Measurements from ENCODE around the gene DNM3.

Gene DNM3

DNA sequence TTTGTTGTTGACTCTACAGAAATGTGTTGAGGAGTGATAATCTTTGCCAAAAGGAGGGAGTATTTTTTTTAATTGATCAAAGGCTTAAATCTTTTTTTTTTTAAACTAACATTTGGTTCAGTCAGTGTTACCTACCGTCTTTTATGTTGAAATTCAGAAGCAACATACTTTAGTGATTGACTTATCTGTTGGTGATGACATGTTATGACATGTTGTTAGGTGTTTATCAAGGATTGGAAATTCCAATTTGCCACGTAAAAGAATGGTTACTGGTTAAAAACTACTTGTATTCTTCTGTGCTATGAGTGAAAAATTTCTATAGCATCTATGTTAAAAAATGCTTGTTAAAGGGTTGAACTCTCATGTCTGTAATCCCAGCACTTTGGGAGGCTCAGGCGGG, 61.2 kb downstream of the DNM3 start (continued):
- TF ChIP-seq, protein P1, sequence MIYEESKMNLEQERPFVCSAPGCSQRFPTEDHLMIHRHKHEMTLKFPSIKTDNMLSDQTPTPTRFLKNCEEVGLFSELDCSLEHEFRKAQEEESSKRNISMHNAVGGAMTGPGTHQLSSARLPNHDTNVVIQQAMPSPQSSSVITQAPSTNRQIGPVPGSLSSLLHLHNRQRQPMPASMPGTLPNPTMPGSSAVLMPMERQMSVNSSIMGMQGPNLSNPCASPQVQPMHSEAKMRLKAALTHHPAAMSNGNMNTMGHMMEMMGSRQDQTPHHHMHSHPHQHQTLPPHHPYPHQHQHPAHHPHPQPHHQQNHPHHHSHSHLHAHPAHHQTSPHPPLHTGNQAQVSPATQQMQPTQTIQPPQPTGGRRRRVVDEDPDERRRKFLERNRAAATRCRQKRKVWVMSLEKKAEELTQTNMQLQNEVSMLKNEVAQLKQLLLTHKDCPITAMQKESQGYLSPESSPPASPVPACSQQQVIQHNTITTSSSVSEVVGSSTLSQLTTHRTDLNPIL (CRISPR knock-in tag; IDR thresholded peaks at IDR 0.05; ENCODE audit: low read depth) = no peak
- no peak for TF ChIP-seq RARB (CRISPR knock-in tag; IDR thresholded peaks at IDR 0.05)
- TF ChIP-seq ZFP3 (CRISPR knock-in tag; IDR thresholded peaks at IDR 0.05) = no peak

DNA sequence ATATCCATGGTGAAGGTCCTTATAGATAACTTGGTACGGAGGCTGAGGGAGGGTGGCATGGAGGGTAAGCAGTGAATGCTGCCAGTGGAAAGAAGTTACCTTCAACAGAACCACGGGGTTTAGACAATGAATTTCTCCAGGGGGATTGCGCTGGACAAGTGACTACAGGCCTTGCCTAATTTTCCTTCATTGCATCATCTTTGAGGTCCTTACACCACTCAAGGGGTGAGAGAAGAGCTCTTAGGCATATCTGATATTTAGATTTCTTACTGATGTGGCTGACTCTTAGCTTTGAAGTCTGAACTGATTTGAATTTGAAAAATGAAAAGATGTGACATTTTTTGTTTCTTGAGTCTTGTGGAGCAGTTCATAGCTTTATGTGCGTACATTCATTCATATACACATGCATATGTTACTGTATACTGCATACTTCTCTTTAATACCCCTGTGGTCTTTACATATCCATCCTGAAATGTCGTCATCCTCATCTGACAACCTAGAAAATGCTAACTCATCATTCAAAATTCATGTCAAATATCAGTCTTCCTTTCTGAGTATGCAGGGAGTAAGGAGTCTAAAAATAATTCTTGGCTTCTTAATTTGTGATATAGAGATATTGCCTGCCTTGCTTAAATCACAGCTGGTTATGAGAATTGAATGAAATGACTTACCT, 63.6 kb downstream of the DNM3 start:
- ATAC-seq = no peak
- TF ChIP-seq SNAI2 (CRISPR knock-in tag; IDR thresholded peaks at IDR 0.05) = no peak
- no peak for TF ChIP-seq ZFP30 (CRISPR knock-in tag; IDR thresholded peaks at IDR 0.05)
- TF ChIP-seq, protein P2, sequence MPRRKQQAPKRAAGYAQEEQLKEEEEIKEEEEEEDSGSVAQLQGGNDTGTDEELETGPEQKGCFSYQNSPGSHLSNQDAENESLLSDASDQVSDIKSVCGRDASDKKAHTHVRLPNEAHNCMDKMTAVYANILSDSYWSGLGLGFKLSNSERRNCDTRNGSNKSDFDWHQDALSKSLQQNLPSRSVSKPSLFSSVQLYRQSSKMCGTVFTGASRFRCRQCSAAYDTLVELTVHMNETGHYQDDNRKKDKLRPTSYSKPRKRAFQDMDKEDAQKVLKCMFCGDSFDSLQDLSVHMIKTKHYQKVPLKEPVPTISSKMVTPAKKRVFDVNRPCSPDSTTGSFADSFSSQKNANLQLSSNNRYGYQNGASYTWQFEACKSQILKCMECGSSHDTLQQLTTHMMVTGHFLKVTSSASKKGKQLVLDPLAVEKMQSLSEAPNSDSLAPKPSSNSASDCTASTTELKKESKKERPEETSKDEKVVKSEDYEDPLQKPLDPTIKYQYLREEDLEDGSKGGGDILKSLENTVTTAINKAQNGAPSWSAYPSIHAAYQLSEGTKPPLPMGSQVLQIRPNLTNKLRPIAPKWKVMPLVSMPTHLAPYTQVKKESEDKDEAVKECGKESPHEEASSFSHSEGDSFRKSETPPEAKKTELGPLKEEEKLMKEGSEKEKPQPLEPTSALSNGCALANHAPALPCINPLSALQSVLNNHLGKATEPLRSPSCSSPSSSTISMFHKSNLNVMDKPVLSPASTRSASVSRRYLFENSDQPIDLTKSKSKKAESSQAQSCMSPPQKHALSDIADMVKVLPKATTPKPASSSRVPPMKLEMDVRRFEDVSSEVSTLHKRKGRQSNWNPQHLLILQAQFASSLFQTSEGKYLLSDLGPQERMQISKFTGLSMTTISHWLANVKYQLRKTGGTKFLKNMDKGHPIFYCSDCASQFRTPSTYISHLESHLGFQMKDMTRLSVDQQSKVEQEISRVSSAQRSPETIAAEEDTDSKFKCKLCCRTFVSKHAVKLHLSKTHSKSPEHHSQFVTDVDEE (CRISPR knock-in tag; IDR thresholded peaks at IDR 0.05) = no peak
- no peak for TF ChIP-seq TCF4 (CRISPR knock-in tag; IDR thresholded peaks at IDR 0.05; ENCODE audit: borderline replicate concordance)

DNA sequence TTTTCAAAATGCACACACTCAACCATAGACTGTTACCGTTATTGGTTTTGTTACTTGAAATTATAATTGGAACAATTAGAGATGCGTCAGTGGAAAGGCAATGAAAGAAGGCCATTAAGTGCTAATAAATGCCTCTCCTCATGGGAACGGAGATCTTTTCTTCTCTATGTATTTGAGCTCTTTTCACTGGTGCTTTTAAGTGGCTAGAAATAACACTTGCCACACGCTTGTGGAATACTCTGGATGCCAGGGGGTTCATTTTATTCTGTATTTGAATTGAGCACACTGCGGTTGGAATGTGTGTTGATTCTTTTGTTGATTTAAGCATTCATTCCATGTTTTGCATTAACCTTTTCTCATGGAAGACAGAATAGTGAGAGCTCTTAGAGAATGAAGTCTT, 68.4 kb downstream of the DNM3 start:
- no peak for ATAC-seq
- no peak for TF ChIP-seq ZC3H10 (CRISPR knock-in tag; IDR thresholded peaks at IDR 0.05)
- no peak for TF ChIP-seq ZNF8 (CRISPR knock-in tag; IDR thresholded peaks at IDR 0.05)
- no peak for TF ChIP-seq SNAI2 (CRISPR knock-in tag; IDR thresholded peaks at IDR 0.05)
- no peak for TF ChIP-seq ZNF565 (CRISPR knock-in tag; conservative IDR thresholded peaks at IDR 0.05; ENCODE audit: low read depth)
- no peak for TF ChIP-seq ARNTL (CRISPR knock-in tag; IDR thresholded peaks at IDR 0.05; ENCODE audit: borderline replicate concordance, low read depth)
- TF ChIP-seq TOX (CRISPR knock-in tag; IDR thresholded peaks at IDR 0.05; ENCODE audit: borderline replicate concordance) = no peak
- TF ChIP-seq, protein P3, sequence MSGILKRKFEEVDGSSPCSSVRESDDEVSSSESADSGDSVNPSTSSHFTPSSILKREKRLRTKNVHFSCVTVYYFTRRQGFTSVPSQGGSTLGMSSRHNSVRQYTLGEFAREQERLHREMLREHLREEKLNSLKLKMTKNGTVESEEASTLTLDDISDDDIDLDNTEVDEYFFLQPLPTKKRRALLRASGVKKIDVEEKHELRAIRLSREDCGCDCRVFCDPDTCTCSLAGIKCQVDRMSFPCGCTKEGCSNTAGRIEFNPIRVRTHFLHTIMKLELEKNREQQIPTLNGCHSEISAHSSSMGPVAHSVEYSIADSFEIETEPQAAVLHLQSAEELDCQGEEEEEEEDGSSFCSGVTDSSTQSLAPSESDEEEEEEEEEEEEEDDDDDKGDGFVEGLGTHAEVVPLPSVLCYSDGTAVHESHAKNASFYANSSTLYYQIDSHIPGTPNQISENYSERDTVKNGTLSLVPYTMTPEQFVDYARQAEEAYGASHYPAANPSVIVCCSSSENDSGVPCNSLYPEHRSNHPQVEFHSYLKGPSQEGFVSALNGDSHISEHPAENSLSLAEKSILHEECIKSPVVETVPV (CRISPR knock-in tag; IDR thresholded peaks at IDR 0.05) = no peak
- no peak for TF ChIP-seq GLIS3 (CRISPR knock-in tag; IDR thresholded peaks at IDR 0.05)
- TF ChIP-seq, protein P2 (CRISPR knock-in tag; IDR thresholded peaks at IDR 0.05) = no peak
- TF ChIP-seq, protein P4, sequence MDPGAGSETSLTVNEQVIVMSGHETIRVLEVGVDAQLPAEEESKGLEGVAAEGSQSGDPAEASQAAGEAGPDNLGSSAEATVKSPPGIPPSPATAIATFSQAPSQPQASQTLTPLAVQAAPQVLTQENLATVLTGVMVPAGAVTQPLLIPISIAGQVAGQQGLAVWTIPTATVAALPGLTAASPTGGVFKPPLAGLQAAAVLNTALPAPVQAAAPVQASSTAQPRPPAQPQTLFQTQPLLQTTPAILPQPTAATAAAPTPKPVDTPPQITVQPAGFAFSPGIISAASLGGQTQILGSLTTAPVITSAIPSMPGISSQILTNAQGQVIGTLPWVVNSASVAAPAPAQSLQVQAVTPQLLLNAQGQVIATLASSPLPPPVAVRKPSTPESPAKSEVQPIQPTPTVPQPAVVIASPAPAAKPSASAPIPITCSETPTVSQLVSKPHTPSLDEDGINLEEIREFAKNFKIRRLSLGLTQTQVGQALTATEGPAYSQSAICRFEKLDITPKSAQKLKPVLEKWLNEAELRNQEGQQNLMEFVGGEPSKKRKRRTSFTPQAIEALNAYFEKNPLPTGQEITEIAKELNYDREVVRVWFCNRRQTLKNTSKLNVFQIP (CRISPR knock-in tag; IDR thresholded peaks at IDR 0.05; ENCODE audit: borderline replicate concordance, low read depth) = no peak
- TF ChIP-seq CSDC2 (CRISPR knock-in tag; IDR thresholded peaks at IDR 0.05) = no peak
- TF ChIP-seq, protein P5, sequence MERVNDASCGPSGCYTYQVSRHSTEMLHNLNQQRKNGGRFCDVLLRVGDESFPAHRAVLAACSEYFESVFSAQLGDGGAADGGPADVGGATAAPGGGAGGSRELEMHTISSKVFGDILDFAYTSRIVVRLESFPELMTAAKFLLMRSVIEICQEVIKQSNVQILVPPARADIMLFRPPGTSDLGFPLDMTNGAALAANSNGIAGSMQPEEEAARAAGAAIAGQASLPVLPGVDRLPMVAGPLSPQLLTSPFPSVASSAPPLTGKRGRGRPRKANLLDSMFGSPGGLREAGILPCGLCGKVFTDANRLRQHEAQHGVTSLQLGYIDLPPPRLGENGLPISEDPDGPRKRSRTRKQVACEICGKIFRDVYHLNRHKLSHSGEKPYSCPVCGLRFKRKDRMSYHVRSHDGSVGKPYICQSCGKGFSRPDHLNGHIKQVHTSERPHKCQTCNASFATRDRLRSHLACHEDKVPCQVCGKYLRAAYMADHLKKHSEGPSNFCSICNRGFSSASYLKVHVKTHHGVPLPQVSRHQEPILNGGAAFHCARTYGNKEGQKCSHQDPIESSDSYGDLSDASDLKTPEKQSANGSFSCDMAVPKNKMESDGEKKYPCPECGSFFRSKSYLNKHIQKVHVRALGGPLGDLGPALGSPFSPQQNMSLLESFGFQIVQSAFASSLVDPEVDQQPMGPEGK (CRISPR knock-in tag; IDR thresholded peaks at IDR 0.05; ENCODE audit: borderline replicate concordance) = no peak
- TF ChIP-seq, protein P1 (CRISPR knock-in tag; IDR thresholded peaks at IDR 0.05; ENCODE audit: low read depth) = no peak
- TF ChIP-seq ESRRG (CRISPR knock-in tag; IDR thresholded peaks at IDR 0.05) = no peak
- TF ChIP-seq PPARA (CRISPR knock-in tag; IDR thresholded peaks at IDR 0.05; ENCODE audit: borderline replicate concordance) = no peak
- no peak for TF ChIP-seq OSR1 (CRISPR knock-in tag; IDR thresholded peaks at IDR 0.05)
- no peak for TF ChIP-seq RARB (CRISPR knock-in tag; IDR thresholded peaks at IDR 0.05)
- no peak for TF ChIP-seq ZNF70 (CRISPR knock-in tag; IDR thresholded peaks at IDR 0.05)
- TF ChIP-seq ZFP30 (CRISPR knock-in tag; IDR thresholded peaks at IDR 0.05) = no peak
- no peak for TF ChIP-seq ZFP3 (CRISPR knock-in tag; IDR thresholded peaks at IDR 0.05)

Measured in SK-N-SH treated with all-trans-retinoic acid at 6 μM for 48 hours (cell line).